Esophagus muscularis mucosa (tissue), 4 donors: ENCODE data around the gene KIAA1755. TPM values are rescaled to one million over a fixed set of nuclear protein-coding genes. Genes with fewer than 3 reads are reported as not detected.

ENCODE experiments used
- DNase-seq: peaks from one replicate; pipeline ENCODE4 v3.0.0-alpha.2; 2017; ENCODE audit errors: extremely low spot score
- H3K27ac ChIP-seq, 4 donors: fragments of 200-600 bp; sonication (generic); replicated peaks in 1 of 4; 1 replicate in 3 of 4; 2 replicates in 1 of 4; pipeline ENCODE4 v1.5.1; 2016 to 2019; ENCODE audit warnings: mild to moderate bottlenecking in 1 of 4
- H3K27me3 ChIP-seq, 4 donors: fragments of 200-600 bp; sonication (generic); one replicate each; pipeline versions ENCODE4 v1.5.1 to v1.6.0; 2016 to 2019
- H3K36me3 ChIP-seq, 4 donors: fragments of 200-600 bp; sonication (generic); one replicate each; pipeline ENCODE4 v1.5.1; 2016 to 2019
- H3K4me1 ChIP-seq, 4 donors: fragments of 200-600 bp; sonication (generic); one replicate each; pipeline ENCODE4 v1.5.1; 2016 to 2019
- H3K4me3 ChIP-seq, 4 donors: fragments of 200-600 bp; sonication (generic); 1 replicate in 2 of 4; 2 replicates in 2 of 4; pipeline ENCODE4 v1.5.1; 2016 to 2019; ENCODE audit warnings: mild to moderate bottlenecking in 4 of 4, moderate library complexity in 1 of 4
- H3K9me3 ChIP-seq, 4 donors: fragments of 200-600 bp; sonication (generic); 1 replicate in 3 of 4; 2 replicates in 1 of 4; pipeline ENCODE4 v1.5.1; 2016 to 2019
- EP300 ChIP-seq: sonication (generic); formaldehyde crosslinking; IDR thresholded peaks from one replicate; pipeline ENCODE4 v1.6.1; 2017; ENCODE audit warnings: antibody characterized with exemption
- POLR2A ChIP-seq: fragments of 450-650 bp; IDR thresholded peaks from one replicate; pipeline ENCODE4 v1.6.1; 2017; ENCODE audit warnings: antibody characterized with exemption, moderate library complexity, mild to moderate bottlenecking, low read depth
- POLR2AphosphoS5 ChIP-seq, 2 donors: sonication (generic); formaldehyde crosslinking; IDR thresholded peaks; one replicate each; pipeline ENCODE4 v1.6.1; 2017; ENCODE audit warnings: antibody characterized with exemption in 2 of 2
- WGBS: methylation state at CpG from one replicate; pipeline ENCODE4 v1.1.5; 2018; 5-methylcytosine and 5-hydroxymethylcytosine counted together
- intact Hi-C: fragments of 100-400 bp; cut with DNase I; formaldehyde crosslinking; loops from one replicate; pipeline ENCODE4 v1.15.1; 2023
- total RNA-seq, 4 donors: library from RNA; depleted of rRNA; stranded (reverse); fragments of >200 nt; gene quantifications; one replicate each; pipeline versions ENCODE4 v1.1.0 to v1.2.1, GENCODE V29; 2016
- TF ChIP-seq, protein P1 (sequence below), 3 experiments: fragments of 200-600 bp in 2 of 3; fragments of 450-650 bp in 1 of 3; sonication (generic) in 2 of 3; IDR thresholded peaks; one replicate each; pipeline ENCODE4 v1.5.1; 2017 to 2019; ENCODE audit warnings: antibody characterized with exemption in 3 of 3, mild to moderate bottlenecking in 2 of 3, moderate library complexity in 1 of 3

Gene KIAA1755, protein sequence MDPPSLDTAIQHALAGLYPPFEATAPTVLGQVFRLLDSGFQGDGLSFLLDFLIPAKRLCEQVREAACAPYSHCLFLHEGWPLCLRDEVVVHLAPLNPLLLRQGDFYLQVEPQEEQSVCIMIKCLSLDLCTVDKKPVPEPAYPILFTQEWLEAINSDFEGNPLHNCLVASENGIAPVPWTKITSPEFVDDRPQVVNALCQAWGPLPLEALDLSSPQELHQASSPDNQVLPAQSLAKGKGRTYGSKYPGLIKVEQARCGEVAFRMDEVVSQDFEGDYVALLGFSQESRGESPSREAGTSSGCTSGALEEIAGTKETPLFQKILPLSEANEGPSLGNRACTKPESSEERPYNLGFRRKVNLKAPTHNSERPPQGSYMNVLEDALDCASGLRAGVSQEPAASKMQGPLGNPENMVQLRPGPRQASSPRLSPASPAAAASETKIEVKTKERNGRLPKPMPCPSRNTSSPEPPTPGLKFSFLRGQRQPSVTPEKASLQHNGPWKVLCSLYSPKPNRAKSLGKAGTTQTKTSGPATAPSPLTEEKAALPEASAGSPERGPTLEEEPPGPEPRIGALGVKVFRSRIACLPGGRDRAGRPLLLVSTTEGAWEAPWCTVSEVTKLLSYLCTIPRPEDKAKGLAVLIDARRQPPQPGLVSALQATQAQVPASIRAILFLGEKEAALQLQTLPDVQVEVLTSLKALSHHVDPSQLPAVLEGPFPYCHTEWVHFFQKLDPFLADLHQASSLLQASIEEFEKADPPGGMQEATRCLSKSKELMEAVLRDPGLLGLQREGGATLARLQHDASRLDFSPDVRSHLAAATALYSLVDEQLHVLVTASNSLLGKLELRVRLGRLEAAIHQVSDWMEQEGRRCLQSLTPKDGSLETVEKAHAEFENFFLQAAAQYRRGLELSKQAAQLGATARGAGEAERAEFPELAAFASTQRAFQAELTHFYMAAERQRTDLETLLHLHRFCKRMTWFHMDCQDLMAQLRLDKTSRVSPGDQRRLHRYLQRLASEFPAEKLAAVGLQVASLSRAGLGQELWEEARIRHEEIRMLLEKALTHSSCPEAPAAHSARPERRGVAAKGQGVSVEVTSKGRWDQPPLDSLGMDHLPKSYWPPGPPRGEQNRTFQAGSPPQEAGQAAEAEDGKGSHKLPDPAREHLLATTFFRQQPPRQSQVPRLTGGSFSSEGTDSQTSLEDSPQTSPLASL
- total RNA-seq = 10 to 100 TPM in 1 of 4 donors, 1 to 10 TPM in 3; 7.3 to 13.3 (median 8.5) TPM

DNA sequence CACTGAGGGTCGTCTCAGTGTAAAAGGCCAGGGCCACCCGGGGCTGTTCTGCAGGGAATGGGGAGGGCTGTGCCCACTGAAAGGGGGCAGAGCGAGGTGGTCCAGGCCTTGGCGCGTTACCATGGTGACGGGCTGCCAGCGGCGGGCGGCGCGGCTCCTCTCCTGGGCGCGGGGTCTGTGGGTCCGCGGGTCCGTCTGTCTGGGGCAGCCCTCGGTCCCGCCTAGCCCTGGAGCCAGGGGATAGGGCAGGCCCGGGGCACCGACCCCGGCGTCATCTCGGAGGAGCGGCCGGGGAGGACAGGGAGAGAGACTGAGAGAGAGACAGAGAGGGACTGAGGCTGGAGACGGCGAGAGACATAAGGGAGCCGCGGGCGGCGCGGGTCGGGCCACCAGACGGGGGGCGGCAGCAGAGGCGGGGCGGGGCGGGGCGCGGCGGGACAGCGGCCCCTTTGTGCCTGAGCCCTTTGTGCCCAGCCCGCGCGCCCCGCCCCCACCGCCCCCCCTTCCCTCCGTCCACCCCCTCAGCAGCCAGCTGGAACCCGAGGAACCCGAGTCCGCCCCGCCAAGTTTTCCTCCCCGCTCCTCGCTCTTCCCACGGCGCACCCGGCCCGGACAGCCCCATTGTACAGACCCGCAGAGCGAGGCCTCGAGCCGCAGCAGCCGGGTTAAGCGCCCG lies at the start of gene KIAA1755:
Gene KIAA1755 (minus strand): TSS at position 358 of the 676 bp plus-strand sequence. CDS start 235 bp downstream, at position 123.
- peak in 1 of 2 donors; percentile 21 for TF ChIP-seq POLR2AphosphoS5 (IDR thresholded peaks at IDR 0.05)
- TF ChIP-seq EP300 = no peak
- WGBS = 0% methylated on average over 6 of the region's 65 CpGs
- Histone ChIP-seq H3K27ac (peak within 1 kb of the TSS; percentile 84 to 89 (median 86)), H3K36me3 (no peaks in the 10 kb centered on the region), H3K4me1 (peaks cover 0 to 38% (median 28%) of the 10 kb centered on the region in 4 donors), H3K9me3 (no peaks in the 10 kb centered on the region), H3K27me3 (peaks cover 0 to 30% (median 4%) of the 10 kb centered on the region in 4 donors), H3K4me3 (peak within 1 kb of the TSS; percentile 59 to 62 (median 61))
- intact Hi-C loops = no loop called here
- DNase-seq = no peak

DNA sequence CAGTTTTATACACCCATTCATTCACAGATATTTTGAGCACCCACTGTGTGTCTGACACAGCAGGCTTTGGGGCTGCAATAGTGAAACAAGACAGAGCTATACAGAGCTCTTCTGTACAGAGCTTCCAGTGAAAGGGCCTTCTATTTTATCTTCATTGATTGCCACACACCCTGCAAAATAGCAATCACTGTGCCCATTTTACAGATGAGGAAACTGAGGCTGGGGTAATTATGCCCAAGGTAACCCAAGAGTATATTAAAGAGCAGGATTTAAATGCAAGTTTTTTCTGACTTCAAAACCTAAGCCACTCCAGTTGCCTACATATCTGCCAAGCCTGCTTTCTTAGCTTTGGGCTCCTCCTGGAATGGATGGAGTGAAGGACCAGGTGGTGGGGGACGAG lies 47.9 kb upstream of the KIAA1755 start:
- 67% methylated on average over 1 of the region's 1 CpG for WGBS
- intact Hi-C loops = no loop called here
- Histone ChIP-seq H3K4me1 (peaks cover 0 to 9% (median 2%) of the 10 kb centered on the region in 4 donors), H3K9me3 (no peaks in the 10 kb centered on the region), H3K27ac (no peak overlapping the region), H3K36me3 (no peaks in the 10 kb centered on the region), H3K27me3 (peaks cover 0 to 41% (median 0%) of the 10 kb centered on the region in 4 donors), H3K4me3 (no peak overlapping the region)
- TF ChIP-seq POLR2A = no peak
- TF ChIP-seq, protein P1, sequence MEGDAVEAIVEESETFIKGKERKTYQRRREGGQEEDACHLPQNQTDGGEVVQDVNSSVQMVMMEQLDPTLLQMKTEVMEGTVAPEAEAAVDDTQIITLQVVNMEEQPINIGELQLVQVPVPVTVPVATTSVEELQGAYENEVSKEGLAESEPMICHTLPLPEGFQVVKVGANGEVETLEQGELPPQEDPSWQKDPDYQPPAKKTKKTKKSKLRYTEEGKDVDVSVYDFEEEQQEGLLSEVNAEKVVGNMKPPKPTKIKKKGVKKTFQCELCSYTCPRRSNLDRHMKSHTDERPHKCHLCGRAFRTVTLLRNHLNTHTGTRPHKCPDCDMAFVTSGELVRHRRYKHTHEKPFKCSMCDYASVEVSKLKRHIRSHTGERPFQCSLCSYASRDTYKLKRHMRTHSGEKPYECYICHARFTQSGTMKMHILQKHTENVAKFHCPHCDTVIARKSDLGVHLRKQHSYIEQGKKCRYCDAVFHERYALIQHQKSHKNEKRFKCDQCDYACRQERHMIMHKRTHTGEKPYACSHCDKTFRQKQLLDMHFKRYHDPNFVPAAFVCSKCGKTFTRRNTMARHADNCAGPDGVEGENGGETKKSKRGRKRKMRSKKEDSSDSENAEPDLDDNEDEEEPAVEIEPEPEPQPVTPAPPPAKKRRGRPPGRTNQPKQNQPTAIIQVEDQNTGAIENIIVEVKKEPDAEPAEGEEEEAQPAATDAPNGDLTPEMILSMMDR (IDR thresholded peaks at IDR 0.05) = no peak
- no peak for TF ChIP-seq EP300
- TF ChIP-seq POLR2AphosphoS5 (IDR thresholded peaks at IDR 0.05) = no peak
- no peak for DNase-seq

DNA sequence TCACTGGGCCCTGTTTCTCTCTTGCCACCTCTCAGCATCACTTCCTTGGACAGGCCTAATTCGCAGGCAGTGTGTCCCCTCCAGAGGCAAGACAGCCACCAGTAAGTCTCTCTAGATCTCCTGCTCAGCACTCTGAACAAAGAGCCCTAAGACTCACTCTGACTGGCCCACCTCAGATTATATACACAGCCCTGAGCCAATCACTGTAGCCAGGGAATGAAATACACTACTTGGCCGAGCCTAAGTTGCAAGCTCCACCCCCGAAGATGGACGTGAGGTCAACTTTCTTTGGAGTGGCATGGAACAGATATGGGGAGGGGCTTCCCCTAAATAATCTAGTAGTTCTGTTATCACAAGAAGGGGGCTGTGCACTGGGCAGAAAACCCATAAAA lies 47.5 kb upstream of the KIAA1755 start:
- Histone ChIP-seq H3K27me3 (peaks cover 0 to 41% (median 0%) of the 10 kb centered on the region in 4 donors), H3K4me3 (no peak overlapping the region), H3K4me1 (peaks cover 0 to 9% (median 2%) of the 10 kb centered on the region in 4 donors), H3K36me3 (no peaks in the 10 kb centered on the region), H3K27ac (no peak overlapping the region), H3K9me3 (no peaks in the 10 kb centered on the region)
- TF ChIP-seq, protein P1 (IDR thresholded peaks at IDR 0.05) = no peak
- TF ChIP-seq POLR2AphosphoS5 (IDR thresholded peaks at IDR 0.05) = no peak
- TF ChIP-seq EP300 = no peak
- no peak for TF ChIP-seq POLR2A
- WGBS = 50% methylated on average over 4 of the region's 4 CpGs
- DNase-seq = no peak
- intact Hi-C loops = no loop called here

DNA sequence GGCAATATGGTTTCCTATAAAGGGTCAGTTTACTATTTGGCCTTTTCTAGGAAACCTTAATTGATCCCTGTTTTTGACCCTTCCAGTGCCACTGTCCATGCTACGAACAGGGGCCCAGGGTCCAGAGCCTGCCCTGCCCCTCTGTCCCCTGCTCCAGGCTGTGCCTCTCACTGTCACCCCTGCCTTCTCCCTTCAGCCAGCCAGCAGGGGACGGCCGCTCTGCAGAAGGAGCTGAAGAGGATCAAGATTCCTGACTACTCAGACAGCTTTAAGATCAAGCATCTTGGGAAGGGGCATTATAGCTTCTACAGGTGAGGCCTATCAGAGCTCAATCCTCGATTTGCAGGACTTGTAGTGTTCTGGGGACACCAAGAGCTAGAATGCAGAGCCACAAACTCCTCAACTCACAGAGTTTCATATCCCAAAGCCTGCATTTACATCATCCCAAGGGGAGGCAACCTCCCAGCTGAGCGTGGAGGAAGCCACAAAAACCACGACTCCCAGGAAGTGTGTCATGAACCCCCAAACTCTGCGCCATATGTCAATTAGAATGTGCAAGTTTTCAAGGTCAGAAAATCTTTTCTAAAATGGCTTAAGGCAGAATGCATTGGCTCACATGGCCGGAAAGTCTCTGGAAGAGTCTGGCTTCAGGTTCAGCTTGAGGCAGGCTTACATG lies 47.0 kb upstream of the KIAA1755 start:
- no peak for TF ChIP-seq EP300
- TF ChIP-seq, protein P1 (IDR thresholded peaks at IDR 0.05) = no peak
- no peak for TF ChIP-seq POLR2AphosphoS5 (IDR thresholded peaks at IDR 0.05)
- TF ChIP-seq POLR2A = no peak
- H3K27ac ChIP-seq = no peak overlapping the region
- H3K27me3 ChIP-seq = peaks cover 0 to 45% (median 2%) of the 10 kb centered on the region in 4 donors
- H3K4me1 ChIP-seq = peaks cover 0 to 9% (median 2%) of the 10 kb centered on the region in 4 donors
- no peak overlapping the region for H3K4me3 ChIP-seq
- DNase-seq = no peak
- no peaks in the 10 kb centered on the region for H3K36me3 ChIP-seq
- no peaks in the 10 kb centered on the region for H3K9me3 ChIP-seq
- 86% methylated on average over 6 of the region's 8 CpGs for WGBS
- intact Hi-C loops = no loop called here
